B cell (primary cell): ENCODE results near the gene ATP9B. TPM values are rescaled to one million over a fixed set of nuclear protein-coding genes. Genes with fewer than 3 reads are reported as not detected.

Experiments
- ATAC-seq: fragments of 200-7000 bp; cut with Tn5 transposase; one replicate; pipeline ENCODE4 v1.10.0; 2021; ENCODE audit warnings: low read depth, mild to moderate bottlenecking, moderate number of reproducible peaks, moderate library complexity
- CTCF ChIA-PET: fragments of 350-600 bp; sonication (Branson Sonifier 250); formaldehyde crosslinking; loops from one replicate; lab custom pipeline; 2021; ENCODE audit warnings: antibody characterized with exemption, inconsistent platforms; lab: Charles Lee
- POLR2A ChIA-PET: fragments of 350-600 bp; sonication (Branson Sonifier 250); formaldehyde crosslinking; loops from one replicate; lab custom pipeline; 2021; ENCODE audit warnings: antibody characterized with exemption; lab: Charles Lee
- DNase-seq: peaks from one replicate; pipeline ENCODE4 v3.0.0; 2013
- H2AFZ ChIP-seq: 2 replicates; pipeline ENCODE4 v1.6.1; 2012; ENCODE audit warnings: mild to moderate bottlenecking, low read depth, low read length; ENCODE audit not compliant: insufficient read depth, poor library complexity, severe bottlenecking
- H3K27ac ChIP-seq, 2 donors: 1 replicate in 1 of 2; 2 replicates in 1 of 2; pipeline ENCODE4 v1.5.1; 2012 to 2013; ENCODE audit warnings: low read length in 2 of 2, mild to moderate bottlenecking in 2 of 2, moderate library complexity in 1 of 2
- H3K27me3 ChIP-seq, 4 experiments: fragments of 200-600 bp in 1 of 4; sonication (generic) in 1 of 4; replicated peaks in 1 of 4; 1 replicate in 2 of 4; 2 replicates in 2 of 4; pipeline versions ENCODE4 v1.6.1 to v1.7.0; 2013 to 2016; ENCODE audit warnings: low read length in 3 of 4, mild to moderate bottlenecking in 2 of 4, mixed read lengths in 1 of 4, moderate library complexity in 1 of 4; ENCODE audit not compliant: insufficient read depth in 4 of 4, control insufficient read depth in 3 of 4; ENCODE audit errors: control extremely low read depth in 1 of 4
- H3K36me3 ChIP-seq, 2 experiments: replicated peaks in 1 of 2; 1 replicate in 1 of 2; 2 replicates in 1 of 2; pipeline versions ENCODE4 v1.6.1 to v1.7.1; 2013; ENCODE audit warnings: low read length in 1 of 2; ENCODE audit not compliant: insufficient read depth in 2 of 2, control insufficient read depth in 1 of 2; ENCODE audit errors: control extremely low read depth in 1 of 2, extremely low read depth in 1 of 2
- H3K4me1 ChIP-seq, 2 donors: fragments of 200-600 bp in 1 of 2; sonication (generic) in 1 of 2; 1 replicate in 1 of 2; 2 replicates in 1 of 2; pipeline versions ENCODE4 v1.5.1 to v1.6.1; 2013 to 2017; ENCODE audit warnings: low read length in 2 of 2; ENCODE audit not compliant: control insufficient read depth in 2 of 2, insufficient read depth in 2 of 2
- H3K4me2 ChIP-seq: replicated peaks from 2 replicates; pipeline ENCODE3; 2012; ENCODE audit warnings: mild to moderate bottlenecking, low read depth, low read length; ENCODE audit not compliant: poor library complexity, severe bottlenecking
- H3K4me3 ChIP-seq, 5 experiments: fragments of 200-600 bp in 1 of 5; sonication (generic) in 1 of 5; 1 replicate in 3 of 5; 2 replicates in 2 of 5; pipeline versions ENCODE4 v1.5.1 to v1.7.0; 2011 to 2016; ENCODE audit warnings: low read length in 4 of 5, mild to moderate bottlenecking in 4 of 5, low read depth in 2 of 5, control low read depth in 1 of 5, moderate library complexity in 1 of 5; ENCODE audit not compliant: insufficient read depth in 1 of 5; ENCODE audit errors: control extremely low read depth in 1 of 5, extremely low read depth in 1 of 5
- H3K79me2 ChIP-seq: fragments of 200-600 bp; sonication (generic); one replicate; pipeline ENCODE4 v1.6.0; 2016; ENCODE audit warnings: low read length; ENCODE audit not compliant: control insufficient read depth, insufficient read depth
- H3K9ac ChIP-seq: fragments of 200-600 bp; sonication (generic); 2 replicates; pipeline ENCODE4 v1.6.1; 2017; ENCODE audit warnings: mild to moderate bottlenecking, low read length, moderate library complexity
- H3K9me3 ChIP-seq, 3 donors: one replicate each; pipeline versions ENCODE4 v1.6.1 to v1.7.1; 2013; ENCODE audit warnings: low read length in 2 of 3; ENCODE audit not compliant: control insufficient read depth in 2 of 3, insufficient read depth in 1 of 3; ENCODE audit errors: control extremely low read depth in 1 of 3
- H4K20me1 ChIP-seq: 2 replicates; pipeline ENCODE4 v1.6.0; 2012; ENCODE audit warnings: mild to moderate bottlenecking, low read length; ENCODE audit not compliant: insufficient read depth, control insufficient read depth, poor library complexity, severe bottlenecking
- H3K27ac Mint-ChIP-seq: one replicate; pipeline ENCODE4 v1.8.0; 2021; ENCODE audit warnings: mixed read lengths
- H3K27me3 Mint-ChIP-seq: one replicate; pipeline ENCODE4 v1.8.0; 2021; ENCODE audit warnings: mixed read lengths
- H3K4me1 Mint-ChIP-seq: one replicate; pipeline ENCODE4 v1.8.0; 2021; ENCODE audit warnings: mixed read lengths
- H3K4me3 Mint-ChIP-seq: one replicate; pipeline ENCODE4 v1.8.0; 2021; ENCODE audit warnings: mixed read lengths
- H3K9me3 Mint-ChIP-seq: one replicate; pipeline ENCODE4 v1.8.0; 2022; ENCODE audit warnings: mixed read lengths; ENCODE audit not compliant: insufficient read depth
- CTCF ChIP-seq: fragments of 200-600 bp; IDR thresholded peaks from one replicate; pipeline ENCODE4 v1.8.0; 2022; ENCODE audit warnings: antibody characterized with exemption, mild to moderate bottlenecking
- EZH2 ChIP-seq: IDR thresholded peaks from 2 replicates; pipeline ENCODE4 v1.6.1; 2012; ENCODE audit warnings: borderline replicate concordance, low read depth, mild to moderate bottlenecking, moderate library complexity, low read length; ENCODE audit not compliant: insufficient read depth, poor library complexity, severe bottlenecking
- WGBS: methylation state at CpG from one replicate; pipeline ENCODE4 v1.1.5; 2013; ENCODE audit warnings: missing lambda C conversion rate; ENCODE audit not compliant: insufficient coverage; 5-methylcytosine and 5-hydroxymethylcytosine counted together
- intact Hi-C: fragments of 100-400 bp; cut with micrococcal nuclease; formaldehyde crosslinking; loops from one replicate; pipeline ENCODE4 v1.10.0; 2022
- polyA plus RNA-seq: library from polyadenylated mRNA; depleted of rRNA; stranded (reverse); fragments of >200 nt; gene quantifications from 2 replicates; pipeline ENCODE4 v1.2.3, GENCODE V29; 2012
- total RNA-seq, 2 donors: library from RNA; stranded (reverse); fragments of 120-200 nt in 1 of 2; gene quantifications; 1 replicate in 1 of 2; 2 replicates in 1 of 2; pipeline versions ENCODE4 v1.2.3 to v1.2.4, GENCODE V29; 2013 to 2022

ATP9B gene
- total and polyA plus RNA-seq, 2 donors (not counting 1 experiment from before 2014, with no cell fraction given), result 34.3 to 71.7 TPM

- Mint-ChIP-seq H3K27me3 (no peaks in the 10 kb centered on the region), H3K9me3 (no peaks in the 10 kb centered on the region), H3K4me3 (no peak overlapping the region), H3K4me1 (no peaks in the 10 kb centered on the region), H3K27ac (no peak overlapping the region)
- CTCF ChIA-PET, result no interaction called here
- POLR2A ChIA-PET, result no interaction called here
- Histone ChIP-seq H2AFZ (no peak overlapping the region), H3K9me3 (no peaks in the 10 kb centered on the region), H3K79me2 (no peaks in the 10 kb centered on the region), H3K27me3 (no peaks in the 10 kb centered on the region), H3K9ac (no peak overlapping the region), H3K36me3 (peaks cover 4 to 7% of the 10 kb centered on the region in 2 experiments), H3K27ac (no peak overlapping the region), H3K4me3 (no peak overlapping the region), H3K4me2 (no peak overlapping the region), H3K4me1 (no peaks in the 10 kb centered on the region), H4K20me1 (no peaks in the 10 kb centered on the region)
- DNase-seq (no peak), ATAC-seq (no peak)
- no peak for TF ChIP-seq EZH2
- TF ChIP-seq CTCF, result no peak
- intact Hi-C loops, result no loop called here
These were observed 66.7 kb downstream of the ATP9B start for GRCh38 chr18:79135924-79136323.

GRCh38 chr18:79136742-79137141, 67.5 kb downstream of the ATP9B start:
- no CpG with 5 or more reads among the region's 6 CpGs for WGBS
- H3K4me1 ChIP-seq, result no peaks in the 10 kb centered on the region
- ATAC-seq (no peak), DNase-seq (no peak)
- H3K79me2 ChIP-seq, result no peaks in the 10 kb centered on the region
- ChIA-PET POLR2A (no interaction called here), CTCF (no interaction called here)
- Mint-ChIP-seq H3K27ac (no peak overlapping the region), H3K27me3 (no peaks in the 10 kb centered on the region), H3K9me3 (no peaks in the 10 kb centered on the region), H3K4me1 (no peaks in the 10 kb centered on the region), H3K4me3 (no peak overlapping the region)
- H3K27ac ChIP-seq, result no peak overlapping the region
- no peaks in the 10 kb centered on the region for H3K27me3 ChIP-seq
- no peak overlapping the region for H2AFZ ChIP-seq
- no peak overlapping the region for H3K9ac ChIP-seq
- no peak overlapping the region for H3K4me3 ChIP-seq
- H3K36me3 ChIP-seq, result peaks cover 1 to 7% of the 10 kb centered on the region in 2 experiments
- H3K4me2 ChIP-seq, result no peak overlapping the region
- intact Hi-C loops, result no loop called here
- H4K20me1 ChIP-seq, result no peaks in the 10 kb centered on the region
- no peaks in the 10 kb centered on the region for H3K9me3 ChIP-seq
- TF ChIP-seq EZH2 (no peak), CTCF (no peak)
